ENCODE measurements around the gene FN1.

The FN1 gene

DNA sequence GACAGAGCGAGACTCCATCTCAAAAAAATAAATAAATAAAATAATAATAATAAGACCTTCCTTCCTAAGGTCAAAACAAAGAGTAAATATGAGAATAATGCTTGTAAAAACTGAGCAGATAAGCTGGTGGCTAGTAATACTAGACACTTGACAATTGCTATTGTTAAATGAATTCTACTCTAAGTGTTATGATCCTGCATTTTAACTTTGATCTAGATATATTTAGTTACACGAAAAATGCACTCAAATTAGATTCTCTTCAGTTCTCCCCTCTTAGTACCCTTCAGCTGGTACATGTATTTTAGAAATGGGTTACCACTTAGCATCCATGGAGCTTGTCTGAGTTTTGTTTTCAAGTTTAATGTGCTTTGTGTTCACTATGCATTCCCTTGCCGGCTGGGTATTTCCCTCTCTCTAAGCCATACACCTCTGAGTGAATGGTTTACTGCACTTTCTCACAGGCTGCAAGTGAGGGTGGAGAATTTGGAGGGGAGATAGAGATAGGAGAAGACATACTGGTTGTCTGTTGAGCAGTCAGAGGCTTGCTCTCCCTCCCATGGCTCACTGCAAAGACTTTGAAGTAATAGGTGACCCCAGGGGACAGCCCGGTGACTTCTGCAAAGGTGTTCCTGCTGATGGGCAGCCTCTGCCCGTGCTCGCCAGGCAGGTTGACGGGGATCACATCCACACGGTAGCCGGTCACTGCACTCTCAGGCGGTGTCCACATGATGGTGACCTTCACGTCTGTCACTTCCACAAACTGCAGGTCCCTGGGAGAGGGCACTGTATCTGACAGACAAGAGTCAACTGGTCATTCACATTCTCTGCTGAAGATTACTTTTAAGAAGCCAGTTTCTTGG lies 29.9 kb downstream of the FN1 start:
- no peak for DNase-seq

DNA sequence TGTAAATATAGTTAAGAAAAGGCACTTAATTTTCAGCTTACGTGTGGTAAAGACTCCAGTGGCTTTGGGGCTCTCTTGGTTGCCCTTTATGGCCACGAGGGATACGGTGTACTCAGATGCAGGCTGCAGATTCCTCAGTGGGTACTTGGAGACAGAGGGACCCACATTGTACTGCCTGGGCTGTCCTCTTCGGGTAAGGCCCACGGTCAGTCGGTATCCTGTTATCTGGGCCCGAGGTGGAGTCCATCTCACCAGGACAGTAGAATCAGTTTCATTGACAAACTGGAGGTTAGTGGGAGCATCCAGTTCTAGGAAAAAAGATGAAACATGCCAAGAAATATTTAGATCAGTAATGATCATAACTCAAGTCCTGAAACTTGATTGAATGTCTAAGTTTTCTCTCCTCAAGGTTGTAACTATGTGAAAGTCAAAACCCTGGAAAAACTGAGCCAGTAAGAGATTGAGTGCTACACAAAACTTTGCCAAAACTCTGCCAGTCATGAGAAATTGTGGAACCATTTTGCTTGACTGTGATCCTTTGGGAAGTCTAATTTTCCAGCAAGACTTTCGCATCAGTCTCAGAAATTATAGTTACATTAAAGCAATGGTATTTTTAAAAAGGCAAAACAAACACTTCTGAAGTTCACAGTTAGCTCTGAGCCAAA lies 31.4 kb downstream of the FN1 start:
- DNase-seq: no peak

DNA sequence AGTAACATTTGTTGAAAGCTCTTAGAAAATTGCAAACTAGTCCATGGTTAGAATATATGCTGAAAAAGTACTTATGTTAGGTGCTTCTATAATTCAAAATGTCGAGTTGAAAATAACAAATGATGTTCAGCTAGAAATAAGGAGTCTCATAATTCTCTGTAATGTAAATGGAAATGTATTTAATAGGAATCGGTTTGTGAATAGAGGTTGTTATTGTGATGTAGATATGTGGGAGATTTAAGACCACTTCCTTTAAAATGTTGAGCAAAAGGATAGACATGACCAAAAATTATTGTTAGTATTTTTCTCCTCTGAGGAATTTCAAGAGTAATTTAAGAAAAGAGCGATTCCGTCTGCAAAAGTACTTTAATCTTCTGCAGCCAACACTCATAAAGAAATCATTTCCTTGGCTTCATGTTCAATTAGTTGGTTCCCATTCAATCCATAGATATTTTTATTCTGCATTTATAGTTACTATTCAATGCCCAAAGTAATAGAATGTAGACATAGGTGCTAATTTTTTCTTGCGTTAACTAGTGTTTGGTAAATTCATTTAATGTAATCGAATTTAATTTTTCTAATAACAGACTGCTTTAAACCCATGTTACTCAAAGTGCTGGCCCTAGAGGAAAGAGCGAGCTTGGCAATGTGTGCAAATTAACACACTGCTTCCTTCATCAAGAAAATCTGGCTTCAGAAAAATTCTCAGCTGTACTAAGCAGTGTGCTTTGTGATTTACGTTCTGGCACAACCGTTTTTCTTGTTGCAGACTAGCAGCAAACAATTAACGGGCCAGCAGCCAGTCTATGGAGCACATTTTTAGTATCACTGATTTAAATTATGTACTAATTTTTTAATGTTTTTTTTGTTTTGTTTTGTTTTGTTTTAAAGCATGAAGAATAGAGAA lies 32.2 kb downstream of the FN1 start:
- DNase-seq: no peak

DNA sequence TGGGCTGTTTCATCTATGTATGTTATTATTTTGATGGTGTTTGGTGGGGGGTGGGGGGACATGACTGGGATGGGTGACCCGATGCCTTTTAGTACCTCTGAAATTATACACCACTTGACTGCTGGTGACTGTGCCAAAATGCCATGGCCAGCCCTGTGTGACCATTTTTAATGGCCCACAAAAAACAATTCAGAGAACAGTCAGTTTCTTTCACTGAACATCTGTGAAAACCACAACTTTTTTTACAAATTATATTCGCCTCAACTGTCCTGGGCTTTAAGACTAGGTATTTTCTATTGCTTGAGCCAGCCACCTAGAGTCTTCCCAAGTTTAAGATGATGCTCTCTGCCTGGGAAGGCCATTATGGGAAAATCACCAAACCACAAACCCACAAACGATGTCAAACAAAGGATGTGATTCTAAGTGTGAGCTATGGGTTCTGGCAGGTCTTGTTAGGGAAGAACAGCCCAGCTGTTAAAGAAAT lies 33.9 kb downstream of the FN1 start:
- DNase-seq: no peak

DNA sequence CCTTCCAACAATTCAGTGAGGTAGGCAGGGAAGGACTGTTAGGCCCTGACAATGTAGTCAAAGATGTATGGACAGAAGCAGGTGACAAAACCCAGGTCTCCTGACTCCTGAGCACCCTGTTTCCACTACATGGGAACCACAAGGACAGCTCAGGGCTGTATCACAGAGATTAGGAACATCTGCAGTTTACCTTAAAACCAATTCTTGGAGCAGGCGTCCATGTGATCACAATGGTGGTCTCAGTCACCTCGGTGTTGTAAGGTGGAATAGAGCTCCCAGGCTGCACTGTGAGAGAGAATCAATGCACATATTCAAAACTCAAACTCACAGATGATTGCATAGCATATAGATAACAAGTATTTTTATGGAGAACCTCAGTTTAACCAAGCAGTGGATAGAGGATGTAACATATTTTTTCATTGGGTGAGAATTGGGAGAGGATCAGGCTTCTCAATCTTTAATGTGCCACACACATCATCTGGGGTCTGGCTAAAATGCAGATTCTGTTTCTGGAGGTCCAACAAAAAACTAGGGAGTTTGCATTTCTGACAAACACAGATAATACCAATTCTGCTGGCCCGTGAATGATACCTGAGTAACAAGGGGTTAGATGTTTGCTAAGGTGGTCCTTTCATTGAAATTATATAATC lies 36.7 kb downstream of the FN1 start:
- DNase-seq: no peak

DNA sequence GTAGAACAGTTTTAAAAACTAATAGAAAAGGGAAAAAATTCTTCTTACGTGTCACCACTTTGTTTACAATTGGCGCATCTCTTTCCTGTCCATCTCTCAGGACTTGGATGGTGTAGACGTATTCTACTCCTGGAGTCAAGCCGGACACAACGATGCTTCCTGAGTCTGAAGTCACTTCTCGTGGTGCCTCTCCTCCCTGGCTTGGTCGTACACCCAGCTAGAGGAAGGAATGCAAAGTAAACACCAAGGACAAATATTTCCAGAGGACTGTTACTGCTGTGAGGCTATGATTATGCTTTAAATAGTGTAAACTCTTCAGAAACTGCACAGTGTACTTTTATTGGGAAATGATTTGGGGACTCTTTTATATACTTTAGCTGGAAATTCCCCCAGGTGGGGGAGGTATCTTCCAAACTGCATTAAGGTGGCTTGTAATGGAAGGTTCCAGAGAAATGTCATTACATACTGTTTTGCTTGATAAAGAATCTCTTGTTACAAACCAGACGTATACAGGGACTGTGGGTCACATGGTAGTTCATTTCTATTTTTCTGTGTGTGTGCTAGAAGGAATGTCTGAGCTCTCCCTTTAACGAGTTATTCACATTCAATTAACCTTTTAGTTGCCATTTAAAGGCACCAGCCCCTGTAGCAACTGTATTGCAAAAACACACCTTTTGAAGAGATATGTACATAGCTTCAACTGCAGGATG lies 38.1 kb downstream of the FN1 start:
- DNase-seq: no peak

DNA sequence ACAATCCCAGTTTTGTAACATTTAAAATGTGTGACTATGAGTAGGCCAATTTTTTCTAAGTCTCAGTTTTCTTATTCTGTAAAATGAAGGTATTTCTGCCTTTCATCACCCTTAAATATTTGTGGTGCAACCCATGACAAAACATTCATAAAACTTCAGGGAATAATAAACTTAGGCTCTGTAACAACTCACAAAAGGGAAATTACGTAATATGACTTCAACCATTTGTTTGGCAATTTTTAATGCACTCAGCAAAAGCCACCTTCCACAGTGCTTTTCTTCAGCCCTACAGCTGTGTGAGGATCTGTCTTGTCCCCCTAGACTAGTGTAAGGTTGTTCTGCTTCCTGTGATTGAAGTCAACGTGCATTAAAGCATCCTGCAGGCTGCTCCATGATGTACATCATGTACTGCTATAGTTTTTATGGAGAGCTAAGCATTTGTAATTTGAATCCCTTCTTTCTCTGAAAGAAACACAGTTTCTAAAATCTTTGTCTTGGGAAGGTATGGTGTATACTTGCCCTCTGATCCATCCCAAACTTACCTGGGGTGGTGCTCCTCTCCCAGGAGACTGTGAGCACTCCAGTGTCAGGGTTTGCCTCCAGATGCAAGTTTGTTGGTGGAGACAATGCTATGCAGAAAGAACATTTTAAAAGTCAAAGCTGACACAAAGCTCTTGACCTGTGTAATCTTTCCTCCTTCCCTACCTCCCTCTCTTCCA lies 39.1 kb downstream of the FN1 start:
- DNase-seq: no peak

DNA sequence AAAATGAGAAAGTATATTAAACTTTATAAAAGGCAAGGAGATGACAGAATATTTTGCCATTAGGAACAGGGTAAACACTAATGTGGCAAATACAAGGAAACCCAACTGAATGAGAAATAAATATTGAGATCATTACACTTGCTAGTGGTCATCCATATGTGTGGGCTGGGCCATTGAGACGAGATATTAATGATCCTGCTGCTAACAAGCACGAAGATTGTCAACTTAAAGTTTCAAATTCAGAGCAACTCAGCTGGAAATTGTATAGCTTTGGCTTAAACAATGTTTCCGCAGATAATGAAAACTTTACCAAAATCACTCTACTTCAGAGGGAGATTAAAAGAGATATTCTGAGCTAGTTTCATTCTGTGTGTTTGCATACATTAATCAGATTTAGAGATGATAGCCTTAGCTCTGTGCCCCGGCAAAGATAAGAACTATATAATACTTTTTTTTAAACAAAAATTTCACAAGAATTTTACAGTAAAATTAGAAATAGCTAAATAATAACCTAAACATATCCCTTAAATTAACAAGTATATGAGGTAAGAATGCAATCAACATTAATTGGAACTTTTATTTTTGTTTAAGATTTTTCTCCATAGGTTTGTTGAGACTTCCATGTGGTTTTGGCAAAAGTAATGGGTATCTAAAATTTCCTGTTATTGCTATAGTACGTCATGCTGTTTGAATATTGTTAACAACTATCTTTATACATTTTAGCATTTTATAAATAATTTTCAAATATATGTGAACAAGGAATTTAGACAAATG lies 40.0 kb downstream of the FN1 start:
- DNase-seq: no peak

DNA sequence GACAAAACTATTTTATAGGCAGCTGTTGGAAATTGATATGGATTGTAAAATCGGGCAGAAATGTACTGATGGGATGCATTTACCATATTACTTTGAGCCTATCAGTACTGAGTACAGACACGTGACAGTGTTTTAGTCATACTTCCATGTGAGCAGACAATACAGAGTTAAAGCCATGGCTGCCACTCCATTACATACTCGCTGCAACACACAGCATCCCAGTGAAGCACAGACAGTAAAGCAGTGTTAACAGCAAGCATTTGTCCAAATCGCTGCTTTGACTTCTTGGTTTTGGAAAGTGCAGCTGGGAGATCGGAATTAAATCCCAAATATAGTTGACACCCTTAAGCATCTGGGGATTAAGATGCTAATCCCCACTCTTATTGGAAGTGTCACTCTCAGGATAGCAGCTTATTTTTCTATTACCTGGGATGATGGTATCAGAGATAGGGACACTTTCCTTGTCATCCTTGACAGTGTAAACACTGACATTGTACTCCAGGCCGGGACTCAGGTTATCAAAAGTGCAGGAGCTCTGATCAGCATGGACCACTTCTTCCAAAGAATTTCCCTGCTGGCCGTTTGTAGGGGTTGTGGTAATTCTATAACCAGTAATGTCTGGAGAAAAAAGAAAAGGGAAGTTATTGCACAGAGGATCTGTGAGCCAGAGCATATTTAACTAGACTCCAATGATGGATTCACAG lies 41.6 kb downstream of the FN1 start:
- DNase-seq: no peak

DNA sequence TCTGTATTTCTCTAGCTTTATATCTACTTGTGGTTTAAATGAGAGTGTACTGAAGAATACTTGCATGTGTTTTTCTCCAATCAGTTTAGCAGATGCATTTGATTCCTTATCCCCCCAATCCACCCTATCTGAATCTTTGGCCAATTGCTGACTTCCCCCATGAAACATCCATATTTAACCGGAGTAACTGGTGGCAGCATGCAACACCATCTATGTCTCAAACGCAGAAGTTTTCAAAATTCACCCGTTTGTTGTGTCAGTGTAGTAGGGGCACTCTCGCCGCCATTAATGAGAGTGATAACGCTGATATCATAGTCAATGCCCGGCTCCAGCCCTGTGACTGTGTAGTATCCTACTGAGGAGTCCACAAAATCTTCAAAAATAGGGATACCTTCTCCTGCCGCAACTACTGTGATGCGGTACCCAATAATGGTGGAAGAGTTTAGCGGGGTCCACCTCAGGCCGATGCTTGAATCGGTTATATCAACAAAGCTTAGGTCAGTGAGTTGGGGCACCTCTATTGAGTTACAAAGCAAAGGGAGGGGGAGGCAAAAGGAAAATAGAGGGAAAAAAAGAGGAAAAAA lies 43.1 kb downstream of the FN1 start:
- no peak for DNase-seq

DNA sequence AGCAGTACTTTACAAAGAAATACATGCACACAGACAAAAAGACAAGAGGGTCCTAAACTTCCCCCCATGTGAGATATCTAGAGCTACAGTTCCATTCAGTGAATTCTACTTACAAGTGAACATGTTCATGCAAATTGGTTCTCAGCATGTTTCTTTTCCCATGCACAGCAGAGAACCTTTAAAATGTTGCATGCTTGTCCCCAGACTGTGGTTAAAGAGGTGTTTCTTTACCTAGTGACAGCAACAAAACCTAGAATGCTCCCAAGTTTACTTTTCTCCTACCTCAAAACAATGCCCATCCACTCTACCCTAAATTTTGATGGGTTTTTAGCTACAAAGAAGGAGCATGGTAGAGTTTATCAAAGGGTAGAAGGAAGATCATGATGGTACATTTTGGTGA lies 43.7 kb downstream of the FN1 start:
- no peak for DNase-seq

DNA sequence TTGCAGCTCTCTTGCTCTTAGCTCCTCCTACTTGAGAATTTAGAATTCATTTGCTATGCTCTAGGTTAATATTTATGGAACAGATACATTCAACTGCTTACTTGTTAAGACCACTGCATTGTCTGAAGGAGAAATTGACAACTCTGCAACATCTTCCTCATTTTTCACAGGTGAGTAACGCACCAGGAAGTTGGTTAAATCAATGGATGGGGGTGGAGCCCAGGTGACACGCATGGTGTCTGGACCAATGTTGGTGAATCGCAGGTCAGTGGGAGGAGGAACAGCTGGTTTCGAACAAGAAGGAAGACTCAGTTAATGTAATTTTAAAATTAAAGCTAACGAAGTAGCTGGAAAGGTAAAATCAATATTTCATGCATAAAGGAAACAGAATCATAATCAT lies 44.3 kb downstream of the FN1 start:
- DNase-seq: no peak

DNA sequence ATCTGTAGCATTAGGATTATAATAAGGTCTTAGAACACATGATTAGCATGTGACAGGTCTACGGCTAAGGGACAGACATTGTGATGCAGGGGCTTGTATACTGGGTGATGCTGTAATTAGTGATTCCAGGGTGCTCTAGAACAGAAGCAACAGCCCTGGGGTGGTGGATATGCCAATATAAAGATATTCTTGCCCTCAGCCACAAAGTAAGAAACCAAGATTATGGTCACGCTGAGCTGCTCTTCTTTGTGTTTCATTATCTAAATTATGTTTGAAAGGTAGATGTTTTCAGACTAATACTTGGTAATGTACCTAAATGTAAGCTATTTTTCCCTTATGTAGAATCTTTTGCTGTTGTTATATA lies 45.3 kb downstream of the FN1 start:
- no peak for DNase-seq

DNA sequence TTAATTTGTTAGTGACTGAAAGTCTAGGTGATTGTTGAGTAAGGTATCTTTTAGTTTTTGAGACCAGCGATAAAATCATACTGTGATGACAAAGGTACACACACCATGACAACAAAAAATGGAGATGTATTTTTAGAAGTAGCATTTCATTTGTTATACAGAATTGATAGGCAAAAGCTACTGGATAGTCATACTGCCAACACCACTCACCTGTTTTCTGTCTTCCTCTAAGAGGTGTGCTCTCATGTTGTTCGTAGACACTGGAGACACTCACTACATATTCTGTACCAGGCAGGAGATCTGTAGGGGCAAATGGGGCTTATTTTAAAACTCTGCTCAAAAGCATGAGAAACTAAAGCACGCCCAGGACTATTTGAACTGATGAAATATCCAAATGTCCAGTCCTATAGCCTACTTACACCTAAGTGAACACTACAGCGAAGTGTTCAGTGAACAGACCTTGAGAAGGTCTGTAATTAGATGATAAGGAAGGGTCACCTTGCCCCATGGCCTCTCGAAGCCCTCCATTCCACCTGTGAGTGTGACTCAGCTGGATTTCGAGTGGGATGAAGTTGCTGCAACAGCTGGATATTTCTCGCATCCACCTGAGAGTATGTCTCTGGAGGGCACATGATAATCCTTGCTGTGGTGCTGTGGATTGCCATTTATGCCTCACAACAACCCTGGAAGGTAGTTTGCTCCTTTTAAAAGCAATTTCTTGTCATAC lies 47.7 kb downstream of the FN1 start:
- no peak for DNase-seq

DNA sequence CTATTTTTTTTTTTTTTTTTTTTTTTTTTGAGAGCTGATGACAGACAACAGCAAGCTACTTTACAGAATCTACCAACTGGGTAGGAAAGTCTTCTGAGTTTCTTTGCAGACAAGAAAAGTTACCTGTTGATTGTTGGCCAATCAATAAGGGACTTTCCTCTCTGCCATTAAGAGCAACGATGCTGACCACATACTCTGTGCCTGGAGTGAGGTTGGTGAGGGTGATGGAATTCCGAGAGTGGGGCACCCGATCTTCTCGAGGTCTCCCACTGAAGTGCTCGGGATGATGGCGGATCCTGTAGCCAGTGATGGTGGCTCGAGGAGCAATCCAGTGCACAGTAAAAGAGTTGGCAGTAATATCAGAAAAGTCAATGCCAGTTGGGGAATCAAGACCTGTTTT lies 49.3 kb downstream of the FN1 start:
- DNase-seq: no peak

DNA sequence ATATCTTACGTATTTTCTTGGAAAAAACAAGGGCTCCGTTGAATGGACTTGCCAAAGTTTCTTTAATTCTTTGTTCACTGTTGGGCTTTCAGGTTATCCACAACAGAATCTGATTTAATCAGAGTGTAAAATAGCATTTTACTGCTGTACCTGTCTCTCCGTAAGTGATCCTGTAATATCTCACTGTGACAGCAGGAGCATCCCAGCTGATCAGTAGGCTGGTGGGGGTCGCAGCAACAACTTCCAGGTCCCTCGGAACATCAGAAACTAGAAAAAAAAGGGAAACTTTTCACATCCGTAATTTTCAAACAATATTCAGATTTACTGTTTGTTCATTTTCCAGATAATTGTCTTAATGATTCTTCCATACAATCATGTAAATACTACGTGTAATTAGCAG lies 51.2 kb downstream of the FN1 start:
- no peak for DNase-seq

DNA sequence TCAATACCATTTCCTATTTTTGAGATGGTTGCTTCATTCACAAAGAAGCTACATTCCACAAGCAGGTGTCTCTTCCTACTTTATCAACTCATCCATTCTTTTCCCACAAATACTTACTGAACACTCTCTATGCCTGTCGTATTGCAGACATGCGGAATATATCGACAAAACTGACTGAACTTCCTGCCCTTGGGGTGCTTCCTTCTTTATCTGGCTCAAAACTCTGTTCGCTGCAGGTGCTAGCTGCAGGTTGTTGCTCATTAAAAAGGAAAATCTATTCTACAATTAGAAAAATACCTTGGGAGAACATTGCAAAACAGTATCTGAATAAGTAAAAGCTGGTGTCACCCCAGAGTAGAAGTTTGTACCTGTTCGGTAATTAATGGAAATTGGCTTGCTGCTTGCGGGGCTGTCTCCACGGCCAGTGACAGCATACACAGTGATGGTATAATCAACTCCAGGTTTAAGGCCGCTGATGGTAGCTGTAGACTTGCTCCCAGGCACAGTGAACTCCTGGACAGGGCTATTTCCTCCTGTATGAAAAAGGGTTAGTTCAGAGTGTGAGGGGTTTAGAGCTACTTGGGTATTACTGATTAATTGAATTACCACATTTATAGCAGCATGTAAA lies 52.1 kb downstream of the FN1 start:
- no peak for DNase-seq

DNA sequence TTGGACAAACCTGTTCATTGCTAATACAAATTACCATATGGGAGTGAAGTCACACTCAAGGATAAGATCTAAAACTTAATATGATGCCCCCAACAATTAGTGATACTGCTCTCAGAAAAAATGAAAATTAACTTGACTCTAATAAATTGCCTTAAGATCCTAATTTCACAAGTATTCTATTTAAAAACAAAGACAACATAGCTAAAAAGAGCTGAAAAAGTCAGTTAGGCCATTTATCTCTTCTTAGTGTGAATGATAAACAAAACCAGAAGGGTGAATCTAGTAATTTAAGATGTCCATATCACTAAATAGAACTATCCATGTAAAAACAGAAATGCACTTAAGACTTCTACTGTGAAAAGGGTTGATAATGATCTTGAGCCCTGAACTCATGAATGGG lies 53.4 kb downstream of the FN1 start:
- no peak for DNase-seq

DNA sequence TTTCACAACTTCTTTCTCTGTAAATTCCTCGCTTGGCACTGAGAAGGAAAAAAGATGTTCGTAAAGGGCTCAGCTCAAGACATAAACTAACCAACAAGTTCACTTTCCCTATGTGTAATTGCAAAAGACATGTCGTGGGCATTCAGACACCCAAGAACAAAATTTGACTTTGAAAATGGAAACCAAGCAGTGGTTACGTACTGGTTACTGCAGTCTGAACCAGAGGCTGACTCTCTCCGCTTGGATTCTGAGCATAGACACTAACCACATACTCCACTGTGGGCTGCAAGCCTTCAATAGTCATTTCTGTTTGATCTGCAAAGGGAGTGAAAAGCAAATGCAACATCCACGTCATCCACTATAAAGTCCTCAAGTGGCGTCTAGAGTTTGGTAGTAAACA lies 53.9 kb downstream of the FN1 start:
- DNase-seq: no peak
